H1 (cell line): ENCODE measurements around the gene SMIM38.

ENCODE experiments used
- CEBPB ChIP-seq: IDR thresholded peaks from 2 replicates; pipeline ENCODE4 v1.6.1; 2012; ENCODE audit warnings: low read depth, low read length
- EP300 ChIP-seq, 2 experiments: IDR thresholded peaks; 1 replicate in 1 of 2; 2 replicates in 1 of 2; pipeline ENCODE4 v1.6.1; 2011 to 2012; ENCODE audit warnings: low read depth in 2 of 2, low read length in 2 of 2, mild to moderate bottlenecking in 2 of 2, borderline replicate concordance in 1 of 2, inconsistent platforms in 1 of 2, moderate library complexity in 1 of 2
- KDM4A ChIP-seq: IDR thresholded peaks from one replicate; pipeline ENCODE4 v1.7.1; 2012; ENCODE audit warnings: low read depth, mild to moderate bottlenecking, moderate library complexity, low read length, inconsistent platforms; ENCODE audit not compliant: severe bottlenecking
- RNF2 ChIP-seq: fragments of 200-900, 300-1000 bp; sonication (generic); IDR thresholded peaks from 2 replicates; pipeline ENCODE4 v1.7.1; 2016; ENCODE audit warnings: borderline replicate concordance, low read depth, mild to moderate bottlenecking, antibody characterized with exemption, low read length; ENCODE audit not compliant: poor library complexity, severe bottlenecking; ENCODE audit errors: missing control alignments
- RXRA ChIP-seq: IDR thresholded peaks from 2 replicates; pipeline ENCODE4 v1.6.1; 2011; ENCODE audit warnings: low read depth, mild to moderate bottlenecking, low read length, moderate library complexity; ENCODE audit not compliant: insufficient read depth
- YY1 ChIP-seq: IDR thresholded peaks from 2 replicates; pipeline ENCODE4 v1.6.1; 2011; ENCODE audit warnings: low read depth, mild to moderate bottlenecking, low read length
- TF ChIP-seq, protein P1 (sequence below), 3 experiments: IDR thresholded peaks; 1 replicate in 2 of 3; 2 replicates in 1 of 3; pipeline versions ENCODE4 v1.5.1 to v1.6.1; 2011; ENCODE audit warnings: low read length in 3 of 3, mild to moderate bottlenecking in 3 of 3, inconsistent platforms in 2 of 3, low read depth in 1 of 3, moderate library complexity in 1 of 3; ENCODE audit not compliant: insufficient read depth in 1 of 3; ENCODE audit errors: control extremely low read depth in 1 of 3

DNA sequence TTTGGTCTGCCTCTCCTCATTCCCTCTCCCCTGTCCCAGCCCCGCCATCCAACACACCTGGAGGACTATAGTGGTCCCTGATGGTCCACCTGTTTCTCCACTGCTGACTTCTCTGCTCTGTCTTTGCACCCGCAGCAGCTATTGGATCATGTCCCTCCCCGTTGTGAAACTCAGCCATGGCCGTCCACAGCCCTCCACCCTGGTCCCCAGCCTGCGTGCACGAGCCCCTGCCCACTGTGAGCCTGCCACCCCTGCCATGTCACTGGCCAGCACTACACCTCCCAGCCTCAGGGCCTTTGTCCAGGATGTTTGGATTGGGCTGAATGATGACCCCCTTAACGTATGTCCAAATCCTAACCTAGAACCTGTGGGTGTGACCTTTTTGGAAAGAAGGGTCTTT is 47.7 kb upstream of the SMIM38 start:
- no peak for TF ChIP-seq RNF2
- TF ChIP-seq, protein P1, sequence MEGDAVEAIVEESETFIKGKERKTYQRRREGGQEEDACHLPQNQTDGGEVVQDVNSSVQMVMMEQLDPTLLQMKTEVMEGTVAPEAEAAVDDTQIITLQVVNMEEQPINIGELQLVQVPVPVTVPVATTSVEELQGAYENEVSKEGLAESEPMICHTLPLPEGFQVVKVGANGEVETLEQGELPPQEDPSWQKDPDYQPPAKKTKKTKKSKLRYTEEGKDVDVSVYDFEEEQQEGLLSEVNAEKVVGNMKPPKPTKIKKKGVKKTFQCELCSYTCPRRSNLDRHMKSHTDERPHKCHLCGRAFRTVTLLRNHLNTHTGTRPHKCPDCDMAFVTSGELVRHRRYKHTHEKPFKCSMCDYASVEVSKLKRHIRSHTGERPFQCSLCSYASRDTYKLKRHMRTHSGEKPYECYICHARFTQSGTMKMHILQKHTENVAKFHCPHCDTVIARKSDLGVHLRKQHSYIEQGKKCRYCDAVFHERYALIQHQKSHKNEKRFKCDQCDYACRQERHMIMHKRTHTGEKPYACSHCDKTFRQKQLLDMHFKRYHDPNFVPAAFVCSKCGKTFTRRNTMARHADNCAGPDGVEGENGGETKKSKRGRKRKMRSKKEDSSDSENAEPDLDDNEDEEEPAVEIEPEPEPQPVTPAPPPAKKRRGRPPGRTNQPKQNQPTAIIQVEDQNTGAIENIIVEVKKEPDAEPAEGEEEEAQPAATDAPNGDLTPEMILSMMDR (IDR thresholded peaks at IDR 0.05; ENCODE audit: control extremely low read depth in 1 of 3, insufficient read depth in 1 of 3, low read depth in 1 of 3, low read length in 3 of 3): no peak
- no peak for TF ChIP-seq KDM4A
- no peak for TF ChIP-seq YY1
- TF ChIP-seq EP300 (IDR thresholded peaks at IDR 0.05; ENCODE audit: borderline replicate concordance in 1 of 2, low read depth in 2 of 2, low read length in 2 of 2): no peak
- no peak for TF ChIP-seq CEBPB
- TF ChIP-seq RXRA: no peak
